GM12878 (cell line): ENCODE data around the gene TBC1D25. TPM values are rescaled to one million over a fixed set of nuclear protein-coding genes. Genes with fewer than 3 reads are reported as not detected.

Experiments
- ATAC-seq: fragments of 200-7000 bp; cut with Tn5 transposase; 3 replicates; pipeline ENCODE4 v1.9.1; 2020; ENCODE audit warnings: mild to moderate bottlenecking, moderate library complexity
- BruUV-seq: library from RNA; stranded (reverse); fragments of 400-500 nt; replicated peaks from 2 replicates; lab custom pipeline; 2021; lab: Mats Ljungman, UMichigan
- CTCF ChIA-PET: fragments of 300-600 bp; sonication (Branson Sonifier 250); formaldehyde crosslinking; extraction: SDS; loops from one replicate; lab custom pipeline; 2021; ENCODE audit warnings: inconsistent platforms; lab: Yijun Ruan, JAX
- POLR2A ChIA-PET: fragments of 350-600 bp; formaldehyde crosslinking; extraction: SDS; loops from one replicate; lab custom pipeline; 2021; ENCODE audit warnings: inconsistent platforms; lab: Charles Lee
- RAD21 ChIA-PET: fragments of 300-600 bp; sonication (Branson Sonifier 250); formaldehyde crosslinking; loops from one replicate; lab custom pipeline; 2023; ENCODE audit warnings: antibody characterized with exemption; ENCODE audit not compliant: unreplicated experiment; lab: Charles Lee
- SMC1A ChIA-PET: fragments of 300-600 bp; sonication (Branson Sonifier 250); formaldehyde crosslinking; loops from one replicate; lab custom pipeline; 2023; ENCODE audit not compliant: unreplicated experiment, uncharacterized antibody; lab: Charles Lee
- DNase-seq: peaks from one replicate; pipeline ENCODE4 v3.0.0-alpha.2; 2011; ENCODE audit warnings: low read depth, low spot score
- FAIRE-seq: peaks from 3 replicates; lab custom pipeline; 2011; peaks lifted over from hg19 to GRCh38; lab: Jason Lieb, UNC
- H2AFZ ChIP-seq: 2 replicates; pipeline ENCODE4 v1.6.0; 2011; ENCODE audit warnings: low read depth, low read length, control low read depth; ENCODE audit not compliant: control insufficient read depth
- H3K27ac ChIP-seq: 2 replicates; pipeline ENCODE4 v1.5.1; 2011; ENCODE audit warnings: control low read depth; ENCODE audit not compliant: control insufficient read depth, insufficient read depth
- H3K27me3 ChIP-seq, 2 experiments: replicated peaks in 1 of 2; 2 replicates each; pipeline versions ENCODE4 v1.6.0 to v1.6.1; 2011; ENCODE audit warnings: low read length in 1 of 2; ENCODE audit not compliant: control insufficient read depth in 2 of 2, insufficient read depth in 2 of 2
- H3K36me3 ChIP-seq, 2 experiments: 2 replicates each; pipeline ENCODE4 v1.5.1; 2011; ENCODE audit warnings: low read length in 1 of 2; ENCODE audit not compliant: control insufficient read depth in 2 of 2, insufficient read depth in 2 of 2
- H3K4me1 ChIP-seq: 2 replicates; pipeline ENCODE4 v1.6.1; 2011; ENCODE audit warnings: mild to moderate bottlenecking, low read length, moderate library complexity, mixed read lengths; ENCODE audit not compliant: control insufficient read depth, insufficient read depth
- H3K4me2 ChIP-seq: 2 replicates; pipeline ENCODE4 v1.6.0; 2011; ENCODE audit warnings: control low read depth; ENCODE audit not compliant: control insufficient read depth, insufficient read depth
- H3K4me3 ChIP-seq: fragments of 200-600 bp; sonication (generic); 2 replicates; pipeline ENCODE4 v1.5.1; 2016
- H3K79me2 ChIP-seq: 2 replicates; pipeline ENCODE4 v1.6.0; 2011; ENCODE audit warnings: low read length; ENCODE audit not compliant: control insufficient read depth, insufficient read depth
- H3K9ac ChIP-seq: 2 replicates; pipeline ENCODE4 v1.8.0; 2011; ENCODE audit warnings: low read length, control low read depth, mixed read lengths; ENCODE audit not compliant: control insufficient read depth, insufficient read depth
- H3K9me3 ChIP-seq: replicated peaks from 3 replicates; pipeline ENCODE4 v1.5.1; 2011; ENCODE audit warnings: mild to moderate bottlenecking, low read length; ENCODE audit not compliant: control insufficient read depth, insufficient read depth
- H4K20me1 ChIP-seq: 2 replicates; pipeline ENCODE4 v1.6.0; 2011; ENCODE audit not compliant: control insufficient read depth, insufficient read depth
- ATF2 ChIP-seq: IDR thresholded peaks from 2 replicates; pipeline ENCODE4 v1.6.1; 2012; ENCODE audit warnings: low read length, inconsistent platforms
- CBFB ChIP-seq: IDR thresholded peaks from 2 replicates; pipeline ENCODE4 v1.6.1; 2016; ENCODE audit warnings: antibody characterized with exemption, low read depth
- ESRRA ChIP-seq: IDR thresholded peaks from 2 replicates; pipeline ENCODE4 v1.6.1; 2012; ENCODE audit warnings: mild to moderate bottlenecking, low read length, improper control_type of control experiment
- HDGF ChIP-seq: fragments of 450-650 bp; IDR thresholded peaks from 2 replicates; pipeline ENCODE4 v1.6.1; 2016; ENCODE audit warnings: antibody characterized with exemption
- IRF4 ChIP-seq: IDR thresholded peaks from 2 replicates; pipeline ENCODE4 v1.6.1; 2011; ENCODE audit warnings: low read depth, low read length
- JUNB ChIP-seq: IDR thresholded peaks from 2 replicates; pipeline ENCODE4 v1.6.1; 2016; ENCODE audit warnings: antibody characterized with exemption, mild to moderate bottlenecking
- JUND ChIP-seq: IDR thresholded peaks from 2 replicates; pipeline ENCODE4 v1.6.1; 2012; ENCODE audit warnings: low read depth, mild to moderate bottlenecking, low read length, improper control_type of control experiment, moderate library complexity
- MLLT1 ChIP-seq: fragments of 450-650 bp; IDR thresholded peaks from 2 replicates; pipeline ENCODE4 v1.6.1; 2016; ENCODE audit warnings: mild to moderate bottlenecking
- NFYB ChIP-seq: IDR thresholded peaks from 2 replicates; pipeline ENCODE4 v1.6.1; 2011; ENCODE audit warnings: low read depth, mild to moderate bottlenecking, low read length, improper control_type of control experiment, moderate library complexity; ENCODE audit not compliant: insufficient read depth
- POU2F2 ChIP-seq: IDR thresholded peaks from 3 replicates; pipeline ENCODE4 v1.6.1; 2011; ENCODE audit warnings: low read depth, mild to moderate bottlenecking, low read length, borderline replicate concordance
- RAD51 ChIP-seq: fragments of 450-650 bp; IDR thresholded peaks from 2 replicates; pipeline ENCODE4 v1.6.1; 2016; ENCODE audit warnings: moderate library complexity, mild to moderate bottlenecking, inconsistent platforms
- RFX5 ChIP-seq: IDR thresholded peaks from 2 replicates; pipeline ENCODE4 v1.6.1; 2011; ENCODE audit warnings: low read depth, low read length, improper control_type of control experiment
- TAF1 ChIP-seq: IDR thresholded peaks from 2 replicates; pipeline ENCODE4 v1.6.1; 2011; ENCODE audit warnings: mild to moderate bottlenecking, low read depth, low read length, borderline replicate concordance
- ZBED1 ChIP-seq: IDR thresholded peaks from 2 replicates; pipeline ENCODE4 v1.6.1; 2016; ENCODE audit warnings: borderline replicate concordance
- ZNF622 ChIP-seq: fragments of 450-650 bp; IDR thresholded peaks from 2 replicates; pipeline ENCODE4 v1.6.1; 2017; ENCODE audit warnings: mild to moderate bottlenecking, inconsistent platforms
- WGBS: methylation state at CpG from one replicate; pipeline ENCODE4 v1.1.6; 2016; ENCODE audit warnings: low lambda C conversion rate; ENCODE audit not compliant: insufficient replicate concordance, insufficient coverage; ENCODE audit errors: missing lambda C conversion rate; 5-methylcytosine and 5-hydroxymethylcytosine counted together
- in situ Hi-C: fragments of 300-500 bp; cut with MboI; formaldehyde crosslinking; loops from 9 replicates; pipeline ENCODE4 v1.14.3; 2018; ENCODE audit warnings: mixed read lengths
- intact Hi-C: fragments of 100-400 bp; cut with micrococcal nuclease; formaldehyde crosslinking; loops from one replicate; pipeline ENCODE4 v1.14.2; 2022; ENCODE audit not compliant: unreplicated experiment
- polyA plus RNA-seq, 11 experiments: library from polyadenylated mRNA; depleted of rRNA in 4 of 11; unstranded in 6 of 11; stranded (reverse) in 5 of 11; fragments of >200 nt; fragmentation: Nextera tagmentation in 4 of 11; fragmentation: Illumina TruSeq in 1 of 11; extraction: Ambion mirVana in 4 of 11; extraction: Trizol in 1 of 11; gene quantifications; 1 replicate in 1 of 11; 2 replicates in 10 of 11; pipeline versions ENCODE4 v1.2.1 to v1.2.3, GENCODE V29; 2011 to 2016; ENCODE audit warnings: inconsistent platforms in 2 of 11, missing spikeins in 2 of 11, low read depth in 1 of 11
- total RNA-seq, 4 experiments: library from RNA; depleted of rRNA in 3 of 4; stranded (reverse); fragments of >200 nt in 3 of 4; fragmentation: Illumina TruSeq in 1 of 4; extraction: Trizol in 1 of 4; gene quantifications; 2 replicates each; pipeline versions ENCODE4 v1.2.1 to v1.2.3, GENCODE V29; 2013 to 2021
- TF ChIP-seq, protein P1 (sequence below): fragments of 450-650 bp; conservative IDR thresholded peaks from 2 replicates; pipeline ENCODE4 v1.6.1; 2017; ENCODE audit warnings: mild to moderate bottlenecking, moderate library complexity
- TF ChIP-seq, protein P2 (sequence below): fragments of 450-650 bp; IDR thresholded peaks from 2 replicates; pipeline ENCODE4 v1.6.1; 2018; ENCODE audit warnings: borderline replicate concordance, mild to moderate bottlenecking; ENCODE audit not compliant: partially characterized antibody

The TBC1D25 gene
- total and polyA plus RNA-seq, 10 of the 15 experiments (the other 5 are each of a cell fraction or from before 2014, with no cell fraction given): 0.79 to 17.3 (median 10.0) TPM

- ChIA-PET CTCF (interaction anchor here (1.5 kb wide), 1 partner anchor 31 kb away, joined by 4 read pairs; the partner anchor contains the start of gene TBC1D25), SMC1A (no interaction called here), POLR2A (no interaction called here), RAD21 (no interaction called here)
- TF ChIP-seq IRF4 (no peak), TAF1 (no peak), ATF2 (no peak), HDGF (no peak), MLLT1 (no peak), ESRRA (no peak), ZNF622 (no peak), CBFB (no peak), RAD51 (no peak), RFX5 (no peak), POU2F2 (no peak), JUNB (no peak), JUND (no peak), NFYB (no peak), ZBED1 (no peak)
- TF ChIP-seq, protein P1, sequence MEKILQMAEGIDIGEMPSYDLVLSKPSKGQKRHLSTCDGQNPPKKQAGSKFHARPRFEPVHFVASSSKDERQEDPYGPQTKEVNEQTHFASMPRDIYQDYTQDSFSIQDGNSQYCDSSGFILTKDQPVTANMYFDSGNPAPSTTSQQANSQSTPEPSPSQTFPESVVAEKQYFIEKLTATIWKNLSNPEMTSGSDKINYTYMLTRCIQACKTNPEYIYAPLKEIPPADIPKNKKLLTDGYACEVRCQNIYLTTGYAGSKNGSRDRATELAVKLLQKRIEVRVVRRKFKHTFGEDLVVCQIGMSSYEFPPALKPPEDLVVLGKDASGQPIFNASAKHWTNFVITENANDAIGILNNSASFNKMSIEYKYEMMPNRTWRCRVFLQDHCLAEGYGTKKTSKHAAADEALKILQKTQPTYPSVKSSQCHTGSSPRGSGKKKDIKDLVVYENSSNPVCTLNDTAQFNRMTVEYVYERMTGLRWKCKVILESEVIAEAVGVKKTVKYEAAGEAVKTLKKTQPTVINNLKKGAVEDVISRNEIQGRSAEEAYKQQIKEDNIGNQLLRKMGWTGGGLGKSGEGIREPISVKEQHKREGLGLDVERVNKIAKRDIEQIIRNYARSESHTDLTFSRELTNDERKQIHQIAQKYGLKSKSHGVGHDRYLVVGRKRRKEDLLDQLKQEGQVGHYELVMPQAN: no peak
- TF ChIP-seq, protein P2, sequence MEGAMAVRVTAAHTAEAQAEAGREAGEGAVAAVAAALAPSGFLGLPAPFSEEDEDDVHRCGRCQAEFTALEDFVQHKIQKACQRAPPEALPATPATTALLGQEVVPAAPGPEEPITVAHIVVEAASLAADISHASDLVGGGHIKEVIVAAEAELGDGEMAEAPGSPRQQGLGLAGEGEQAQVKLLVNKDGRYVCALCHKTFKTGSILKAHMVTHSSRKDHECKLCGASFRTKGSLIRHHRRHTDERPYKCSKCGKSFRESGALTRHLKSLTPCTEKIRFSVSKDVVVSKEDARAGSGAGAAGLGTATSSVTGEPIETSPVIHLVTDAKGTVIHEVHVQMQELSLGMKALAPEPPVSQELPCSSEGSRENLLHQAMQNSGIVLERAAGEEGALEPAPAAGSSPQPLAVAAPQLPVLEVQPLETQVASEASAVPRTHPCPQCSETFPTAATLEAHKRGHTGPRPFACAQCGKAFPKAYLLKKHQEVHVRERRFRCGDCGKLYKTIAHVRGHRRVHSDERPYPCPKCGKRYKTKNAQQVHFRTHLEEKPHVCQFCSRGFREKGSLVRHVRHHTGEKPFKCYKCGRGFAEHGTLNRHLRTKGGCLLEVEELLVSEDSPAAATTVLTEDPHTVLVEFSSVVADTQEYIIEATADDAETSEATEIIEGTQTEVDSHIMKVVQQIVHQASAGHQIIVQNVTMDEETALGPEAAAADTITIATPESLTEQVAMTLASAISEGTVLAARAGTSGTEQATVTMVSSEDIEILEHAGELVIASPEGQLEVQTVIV: no peak
- peak overlapping the region; percentile 79 for H3K4me3 ChIP-seq
- in situ Hi-C loops: no loop called here
- no peak for DNase-seq
- peak overlapping the region; percentile 41 for H3K27ac ChIP-seq
- no TSS peak for BruUV-seq
- peak overlapping the region; percentile 61 for H3K9ac ChIP-seq
- no peak for FAIRE-seq
- no peaks in the 10 kb centered on the region; the same call in 1 of the 2 replicates for H3K4me1 ChIP-seq
- intact Hi-C loops: loop anchor here (2.0 kb wide), 1 partner anchor 32 kb away; the partner anchor contains the start of gene FTSJ1
- no peaks in the 10 kb centered on the region for H3K27me3 ChIP-seq
- peak overlapping the region; percentile 49 for H3K4me2 ChIP-seq
- ATAC-seq: peak; percentile 49
- 41% methylated on average over 12 of the region's 16 CpGs for WGBS
- H3K9me3 ChIP-seq: no peaks in the 10 kb centered on the region
- no peaks in the 10 kb centered on the region for H3K36me3 ChIP-seq
- peak overlapping the region; percentile 59 for H2AFZ ChIP-seq
- no peaks in the 10 kb centered on the region for H4K20me1 ChIP-seq
- no peaks in the 10 kb centered on the region for H3K79me2 ChIP-seq
Observed at GRCh38 chrX:48509245-48509590, 30.3 kb upstream of the TBC1D25 start.
